ENCODE measurements around the gene PC.
"Not testable (repeated sequence)": the region's sequence is repeated elsewhere in the genome, so short reads cannot be mapped to it uniquely, and the experiment has no call there.

The PC gene

GRCh38 chr11:66841861-66842260 lies 116.3 kb downstream of the PC start:
- DNase-seq, result no peak
- in situ Hi-C loops (cut with HindIII; ENCODE audit: low pct_ligation_motif_present, low pct_unique_long_range_greater_than_20kb, low sequenced_read_pairs), result no loop called here

- in situ Hi-C loops (cut with HindIII; ENCODE audit: low pct_ligation_motif_present, low pct_unique_long_range_greater_than_20kb, low sequenced_read_pairs), result no loop called here
- DNase-seq, result no peak
These were observed 117.7 kb downstream of the PC start for GRCh38 chr11:66840317-66841091.

GRCh38 chr11:66835768-66836405 lies 122.3 kb downstream of the PC start:
- in situ Hi-C loops (cut with HindIII; ENCODE audit: low pct_ligation_motif_present, low pct_unique_long_range_greater_than_20kb, low sequenced_read_pairs), result no loop called here
- DNase-seq, result no peak

GRCh38 chr11:66834943-66835342 lies 123.2 kb downstream of the PC start:
- DNase-seq, result no peak
- in situ Hi-C loops (cut with HindIII; ENCODE audit: low pct_ligation_motif_present, low pct_unique_long_range_greater_than_20kb, low sequenced_read_pairs), result no loop called here

GRCh38 chr11:66834539-66834845 lies 123.7 kb downstream of the PC start:
- in situ Hi-C loops (cut with HindIII; ENCODE audit: low pct_ligation_motif_present, low pct_unique_long_range_greater_than_20kb, low sequenced_read_pairs), result no loop called here
- no peak for DNase-seq

GRCh38 chr11:66824573-66824972 lies 133.6 kb downstream of the PC start:
- DNase-seq, result not testable (repeated sequence)

GRCh38 chr11:66823700-66824099 lies 134.5 kb downstream of the PC start:
- in situ Hi-C loops (cut with HindIII; ENCODE audit: low pct_ligation_motif_present, low pct_unique_long_range_greater_than_20kb, low sequenced_read_pairs), result no loop called here
- DNase-seq, result no peak

More at GRCh38 chr11:66824573-66824972, 133.6 kb downstream of the PC start:
- in situ Hi-C loops (cut with HindIII; ENCODE audit: low pct_ligation_motif_present, low pct_unique_long_range_greater_than_20kb, low sequenced_read_pairs), result not testable (repeated sequence)

- in situ Hi-C loops (cut with HindIII; ENCODE audit: low pct_ligation_motif_present, low pct_unique_long_range_greater_than_20kb, low sequenced_read_pairs), result no loop called here
- DNase-seq, result no peak
These were observed 137.3 kb downstream of the PC start for GRCh38 chr11:66820901-66821300.

GRCh38 chr11:66820381-66820780 lies 137.8 kb downstream of the PC start:
- DNase-seq, result no peak
- in situ Hi-C loops (cut with HindIII; ENCODE audit: low pct_ligation_motif_present, low pct_unique_long_range_greater_than_20kb, low sequenced_read_pairs), result no loop called here

- no peak for DNase-seq
- in situ Hi-C loops (cut with HindIII; ENCODE audit: low pct_ligation_motif_present, low pct_unique_long_range_greater_than_20kb, low sequenced_read_pairs), result no loop called here
These were observed 139.8 kb downstream of the PC start for GRCh38 chr11:66818231-66818955.

GRCh38 chr11:66815646-66816045 lies 142.5 kb downstream of the PC start:
- in situ Hi-C loops (cut with HindIII; ENCODE audit: low pct_ligation_motif_present, low pct_unique_long_range_greater_than_20kb, low sequenced_read_pairs), result no loop called here

GRCh38 chr11:66814678-66815077 lies 143.5 kb downstream of the PC start:
- no peak for DNase-seq
- in situ Hi-C loops (cut with HindIII; ENCODE audit: low pct_ligation_motif_present, low pct_unique_long_range_greater_than_20kb, low sequenced_read_pairs), result no loop called here

More at GRCh38 chr11:66815646-66816045, 142.5 kb downstream of the PC start:
- no peak for DNase-seq

GRCh38 chr11:66810576-66811185 lies 147.5 kb downstream of the PC start:
- no peak for DNase-seq
- in situ Hi-C loops (cut with HindIII; ENCODE audit: low pct_ligation_motif_present, low pct_unique_long_range_greater_than_20kb, low sequenced_read_pairs), result no loop called here

GRCh38 chr11:66809592-66809991 lies 148.6 kb downstream of the PC start:
- no peak for DNase-seq
- in situ Hi-C loops (cut with HindIII; ENCODE audit: low pct_ligation_motif_present, low pct_unique_long_range_greater_than_20kb, low sequenced_read_pairs), result no loop called here

- no peak for DNase-seq
- in situ Hi-C loops (cut with HindIII; ENCODE audit: low pct_ligation_motif_present, low pct_unique_long_range_greater_than_20kb, low sequenced_read_pairs), result no loop called here
These were observed 157.3 kb downstream of the PC start for GRCh38 chr11:66800720-66801428.

GRCh38 chr11:66799815-66800214 lies 158.4 kb downstream of the PC start:
- DNase-seq; in situ Hi-C loops (cut with HindIII; ENCODE audit: low pct_ligation_motif_present, low pct_unique_long_range_greater_than_20kb, low sequenced_read_pairs): not testable (repeated sequence)

Measured in ACHN (cell line).